ENCODE measurements around the gene PARD3B. TPM values are rescaled to one million over a fixed set of nuclear protein-coding genes. Genes with fewer than 3 reads are reported as not detected.

Gene PARD3B
- polyA plus RNA-seq, 3 donors, result not detected

DNA sequence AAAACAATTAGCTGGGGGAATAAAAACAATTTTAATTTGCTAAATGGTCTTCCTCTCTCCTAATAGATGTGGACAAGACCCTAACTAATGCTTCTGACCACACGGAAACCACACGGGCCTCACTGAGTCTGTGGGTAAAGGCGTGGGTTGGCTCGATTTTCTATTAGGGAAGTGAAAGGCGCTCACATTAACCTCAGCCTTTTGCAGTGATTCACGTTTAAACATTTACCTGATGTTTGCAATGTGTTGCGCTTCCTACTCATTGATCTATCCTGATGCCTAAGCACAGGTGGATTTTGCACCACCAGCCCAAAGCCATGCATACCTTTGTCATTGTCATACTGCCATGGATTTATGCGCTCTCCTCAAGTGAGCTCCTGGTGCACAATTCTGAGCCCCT is 1101.4 kb downstream of the PARD3B start:
- H3K27me3 Mint-ChIP-seq (ENCODE audit: low read depth in 3 of 3), result peaks cover 18 to 30% (median 26%) of the 10 kb centered on the region in 3 donors
- no peaks in the 10 kb centered on the region for H3K9me3 ChIP-seq (replicated peaks in 1 of 2; ENCODE audit: control insufficient read depth in 1 of 2, insufficient read depth in 1 of 2, low read length in 2 of 2)
- WGBS (ENCODE audit: insufficient coverage), result no CpG with 5 or more reads among the region's 8 CpGs

DNA sequence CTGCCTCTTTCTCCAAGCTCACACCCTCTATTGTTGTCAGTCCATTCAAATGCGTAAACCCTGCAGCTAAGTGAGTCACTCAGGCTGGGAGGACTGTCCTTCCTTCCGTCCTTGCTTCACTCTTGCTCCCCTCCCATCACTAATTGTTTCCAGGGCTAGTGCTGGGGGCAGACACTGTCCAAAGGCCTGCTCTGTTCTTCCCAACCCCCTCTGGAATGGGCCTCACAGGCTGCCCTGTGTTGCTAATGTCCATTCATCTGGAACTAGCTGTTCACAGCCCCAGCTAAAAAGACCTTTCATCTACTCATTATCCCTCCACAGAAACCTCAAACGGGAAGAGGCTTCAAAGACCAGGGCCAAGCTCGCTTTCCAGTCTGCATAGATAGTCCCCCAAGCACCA is 1105.2 kb downstream of the PARD3B start:
- no peak overlapping the region for H3K4me3 Mint-ChIP-seq
- no peaks in the 10 kb centered on the region for H3K9me3 Mint-ChIP-seq
- H3K4me1 ChIP-seq (ENCODE audit: control insufficient read depth in 1 of 2, insufficient read depth in 2 of 2, low read length in 2 of 2), result no peaks in the 10 kb centered on the region
- no peaks in the 10 kb centered on the region for H3K36me3 Mint-ChIP-seq
- H3K9me3 ChIP-seq (replicated peaks in 1 of 2; ENCODE audit: control insufficient read depth in 1 of 2, insufficient read depth in 1 of 2, low read length in 2 of 2), result no peaks in the 10 kb centered on the region
- no peaks in the 10 kb centered on the region for H3K79me2 ChIP-seq (ENCODE audit: insufficient read depth, low read length)
- intact Hi-C loops (cut with micrococcal nuclease), result no loop called here
- peaks cover 3 to 6% of the 10 kb centered on the region in 2 donors for H3K27me3 ChIP-seq (ENCODE audit: control insufficient read depth in 2 of 2, insufficient read depth in 2 of 2, low read length in 2 of 2)
- no peak overlapping the region for H2AFZ ChIP-seq (ENCODE audit: insufficient read depth, low read depth, low read length, poor library complexity, severe bottlenecking)
- no peaks in the 10 kb centered on the region for H3K36me3 ChIP-seq (replicated peaks in 1 of 2; ENCODE audit: control insufficient read depth in 1 of 2, insufficient read depth in 2 of 2, low read length in 2 of 2)
- peaks cover 18 to 20% (median 20%) of the 10 kb centered on the region in 3 donors for H3K27me3 Mint-ChIP-seq (ENCODE audit: low read depth in 3 of 3)
- H4K20me1 ChIP-seq (ENCODE audit: insufficient read depth, low read length), result no peaks in the 10 kb centered on the region
- no peak overlapping the region for H3K4me2 ChIP-seq (replicated peaks; ENCODE audit: extremely low read depth, low read length, poor library complexity, severe bottlenecking)
- TF ChIP-seq, protein P1, sequence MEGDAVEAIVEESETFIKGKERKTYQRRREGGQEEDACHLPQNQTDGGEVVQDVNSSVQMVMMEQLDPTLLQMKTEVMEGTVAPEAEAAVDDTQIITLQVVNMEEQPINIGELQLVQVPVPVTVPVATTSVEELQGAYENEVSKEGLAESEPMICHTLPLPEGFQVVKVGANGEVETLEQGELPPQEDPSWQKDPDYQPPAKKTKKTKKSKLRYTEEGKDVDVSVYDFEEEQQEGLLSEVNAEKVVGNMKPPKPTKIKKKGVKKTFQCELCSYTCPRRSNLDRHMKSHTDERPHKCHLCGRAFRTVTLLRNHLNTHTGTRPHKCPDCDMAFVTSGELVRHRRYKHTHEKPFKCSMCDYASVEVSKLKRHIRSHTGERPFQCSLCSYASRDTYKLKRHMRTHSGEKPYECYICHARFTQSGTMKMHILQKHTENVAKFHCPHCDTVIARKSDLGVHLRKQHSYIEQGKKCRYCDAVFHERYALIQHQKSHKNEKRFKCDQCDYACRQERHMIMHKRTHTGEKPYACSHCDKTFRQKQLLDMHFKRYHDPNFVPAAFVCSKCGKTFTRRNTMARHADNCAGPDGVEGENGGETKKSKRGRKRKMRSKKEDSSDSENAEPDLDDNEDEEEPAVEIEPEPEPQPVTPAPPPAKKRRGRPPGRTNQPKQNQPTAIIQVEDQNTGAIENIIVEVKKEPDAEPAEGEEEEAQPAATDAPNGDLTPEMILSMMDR (IDR thresholded peaks at IDR 0.05), result no peak
- no peak overlapping the region for H3K4me3 ChIP-seq (replicated peaks in 1 of 3; ENCODE audit: low read depth in 2 of 3, low read length in 3 of 3)
- H3K27ac Mint-ChIP-seq, result no peak overlapping the region
- H3K27ac ChIP-seq (ENCODE audit: low read depth in 1 of 2, low read length in 2 of 2), result no peak overlapping the region
- DNase-seq, result no peak
- 90% methylated on average over 4 of the region's 4 CpGs for WGBS (ENCODE audit: insufficient coverage)
- H3K9ac ChIP-seq (ENCODE audit: insufficient read depth, low read length, poor library complexity, severe bottlenecking), result no peak overlapping the region
- H3K4me1 Mint-ChIP-seq, result peaks cover 4% of the 10 kb centered on the region

More for the DNA sequence above, 1101.4 kb downstream of the PARD3B start:
- Histone ChIP-seq H3K9ac (ENCODE audit: insufficient read depth, low read length, poor library complexity, severe bottlenecking) (no peak overlapping the region), H3K79me2 (ENCODE audit: insufficient read depth, low read length) (no peaks in the 10 kb centered on the region), H3K36me3 (replicated peaks in 1 of 2; ENCODE audit: control insufficient read depth in 1 of 2, insufficient read depth in 2 of 2, low read length in 2 of 2) (no peaks in the 10 kb centered on the region), H3K27ac (ENCODE audit: low read depth in 1 of 2, low read length in 2 of 2) (no peak overlapping the region), H3K4me3 (replicated peaks in 1 of 3; ENCODE audit: low read depth in 2 of 3, low read length in 3 of 3) (no peak overlapping the region), H3K4me2 (replicated peaks; ENCODE audit: extremely low read depth, low read length, poor library complexity, severe bottlenecking) (no peak overlapping the region), H3K27me3 (ENCODE audit: control insufficient read depth in 2 of 2, insufficient read depth in 2 of 2, low read length in 2 of 2) (peaks cover 6 to 15% of the 10 kb centered on the region in 2 donors), H2AFZ (ENCODE audit: insufficient read depth, low read depth, low read length, poor library complexity, severe bottlenecking) (no peak overlapping the region), H4K20me1 (ENCODE audit: insufficient read depth, low read length) (no peaks in the 10 kb centered on the region), H3K4me1 (ENCODE audit: control insufficient read depth in 1 of 2, insufficient read depth in 2 of 2, low read length in 2 of 2) (no peaks in the 10 kb centered on the region)
- Mint-ChIP-seq H3K4me3 (no peak overlapping the region), H3K27ac (peak overlapping the region in 1 of 7 donors; percentile 51), H3K4me1 (peaks cover 4% of the 10 kb centered on the region), H3K9me3 (peaks cover 0 to 2% (median 0%) of the 10 kb centered on the region in 7 donors), H3K36me3 (no peaks in the 10 kb centered on the region)
- no peak for DNase-seq
- TF ChIP-seq, protein P1 (IDR thresholded peaks at IDR 0.05), result no peak
- intact Hi-C loops (cut with micrococcal nuclease), result no loop called here

Data from CD14-positive monocyte (primary cell).